ENCODE results near the gene AGPAT2. TPM values are rescaled to one million over a fixed set of nuclear protein-coding genes. Genes with fewer than 3 reads are reported as not detected.
"Not testable (repeated sequence)": the region's sequence is repeated elsewhere in the genome, so short reads cannot be mapped to it uniquely, and the experiment has no call there.

Gene AGPAT2
- polyA plus RNA-seq, 3 donors, result 33.7 to 40.3 (median 34.5) TPM

- no peak for DNase-seq (ENCODE audit: low read depth in 3 of 3, low spot score in 2 of 3)
These were observed 33.7 kb upstream of the AGPAT2 start for GRCh38 chr9:136720898-136721338.

- no peak for DNase-seq (ENCODE audit: low read depth in 3 of 3, low spot score in 2 of 3)
These were observed 33.1 kb upstream of the AGPAT2 start for GRCh38 chr9:136720251-136720897.

- DNase-seq (ENCODE audit: low read depth in 3 of 3, low spot score in 2 of 3), result no peak
These were observed 32.1 kb upstream of the AGPAT2 start for GRCh38 chr9:136719195-136719880.

- no peak for DNase-seq (ENCODE audit: low read depth in 3 of 3, low spot score in 2 of 3)
These were observed 31.3 kb upstream of the AGPAT2 start for GRCh38 chr9:136718345-136719194.

- DNase-seq (ENCODE audit: low read depth in 3 of 3, low spot score in 2 of 3), result no peak
These were observed 30.1 kb upstream of the AGPAT2 start for GRCh38 chr9:136717399-136717798.

GRCh38 chr9:136714893-136715274 lies 27.6 kb upstream of the AGPAT2 start:
- DNase-seq (ENCODE audit: low read depth in 3 of 3, low spot score in 2 of 3), result no peak

GRCh38 chr9:136714096-136714892 lies 27.0 kb upstream of the AGPAT2 start:
- no peak for DNase-seq (ENCODE audit: low read depth in 3 of 3, low spot score in 2 of 3)

- DNase-seq (ENCODE audit: low read depth in 3 of 3, low spot score in 2 of 3), result no peak
These were observed 26.3 kb upstream of the AGPAT2 start for GRCh38 chr9:136713550-136713949.

- DNase-seq (ENCODE audit: low read depth in 3 of 3, low spot score in 2 of 3), result no peak
These were observed 25.7 kb upstream of the AGPAT2 start for GRCh38 chr9:136712690-136713544.

GRCh38 chr9:136711751-136712689 lies 24.8 kb upstream of the AGPAT2 start, which contains the start of gene DIPK1B:
Gene DIPK1B, plus strand, starts transcription at chr9:136712572. Its CDS starts 94 bp downstream, at chr9:136712666.
- DNase-seq (ENCODE audit: low read depth in 3 of 3, low spot score in 2 of 3), result no peak

GRCh38 chr9:136711219-136711648 lies 24.0 kb upstream of the AGPAT2 start:
- not testable (repeated sequence) for DNase-seq (ENCODE audit: low read depth in 3 of 3, low spot score in 2 of 3)

GRCh38 chr9:136710543-136710942 lies 23.3 kb upstream of the AGPAT2 start:
- no peak for DNase-seq (ENCODE audit: low read depth in 3 of 3, low spot score in 2 of 3)

- no peak for DNase-seq (ENCODE audit: low read depth in 3 of 3, low spot score in 2 of 3)
These were observed 22.3 kb upstream of the AGPAT2 start for GRCh38 chr9:136709454-136710109.

GRCh38 chr9:136707849-136708517 lies 20.7 kb upstream of the AGPAT2 start:
- DNase-seq (ENCODE audit: low read depth in 3 of 3, low spot score in 2 of 3), result no peak

- no peak for DNase-seq (ENCODE audit: low read depth in 3 of 3, low spot score in 2 of 3)
These were observed 19.8 kb upstream of the AGPAT2 start for GRCh38 chr9:136707011-136707410.

GRCh38 chr9:136705564-136705963 lies 18.3 kb upstream of the AGPAT2 start:
- DNase-seq (ENCODE audit: low read depth in 3 of 3, low spot score in 2 of 3), result no peak

- not testable (repeated sequence) for DNase-seq (ENCODE audit: low read depth in 3 of 3, low spot score in 2 of 3)
These were observed 17.5 kb upstream of the AGPAT2 start for GRCh38 chr9:136704741-136705140.
